ENCODE data around the gene GALC.

GALC gene

GRCh38 chr14:88037325-88037724 is 44.3 kb upstream of the GALC start:
- Histone ChIP-seq H3K27ac (replicated peaks) (no peak overlapping the region), H3K4me3 (replicated peaks; ENCODE audit: insufficient read depth, low read length) (no peak overlapping the region), H3K27me3 (ENCODE audit: insufficient read depth, poor library complexity, severe bottlenecking) (peaks cover 3% of the 10 kb centered on the region)
- TF ChIP-seq REST (IDR thresholded peaks at IDR 0.05; ENCODE audit: insufficient replicate concordance, low read depth) (no peak), SPI1 (IDR thresholded peaks at IDR 0.05; ENCODE audit: borderline replicate concordance, low read depth) (no peak), GABPA (IDR thresholded peaks at IDR 0.05; ENCODE audit: low read depth) (no peak), CTCF (IDR thresholded peaks at IDR 0.05; ENCODE audit: insufficient read depth, low read length) (no peak), POLR2AphosphoS5 (IDR thresholded peaks at IDR 0.05; ENCODE audit: low read depth) (no peak)
- no peak for DNase-seq (ENCODE audit: low read depth in 1 of 2, low spot score in 1 of 2)

GRCh38 chr14:88036422-88036821 is 43.4 kb upstream of the GALC start:
- Histone ChIP-seq H3K27me3 (ENCODE audit: insufficient read depth, poor library complexity, severe bottlenecking) (peaks cover 3% of the 10 kb centered on the region), H3K27ac (replicated peaks) (no peak overlapping the region), H3K4me3 (replicated peaks; ENCODE audit: insufficient read depth, low read length) (no peak overlapping the region)
- TF ChIP-seq GABPA (IDR thresholded peaks at IDR 0.05; ENCODE audit: low read depth) (no peak), POLR2AphosphoS5 (IDR thresholded peaks at IDR 0.05; ENCODE audit: low read depth) (no peak), SPI1 (IDR thresholded peaks at IDR 0.05; ENCODE audit: borderline replicate concordance, low read depth) (no peak), REST (IDR thresholded peaks at IDR 0.05; ENCODE audit: insufficient replicate concordance, low read depth) (no peak), CTCF (IDR thresholded peaks at IDR 0.05; ENCODE audit: insufficient read depth, low read length) (no peak)
- no peak for DNase-seq (ENCODE audit: low read depth in 1 of 2, low spot score in 1 of 2)

- H3K27me3 ChIP-seq (ENCODE audit: insufficient read depth, poor library complexity, severe bottlenecking), result no peaks in the 10 kb centered on the region
- TF ChIP-seq POLR2AphosphoS5 (IDR thresholded peaks at IDR 0.05; ENCODE audit: low read depth) (no peak), CTCF (IDR thresholded peaks at IDR 0.05; ENCODE audit: insufficient read depth, low read length) (no peak), SPI1 (IDR thresholded peaks at IDR 0.05; ENCODE audit: borderline replicate concordance, low read depth) (no peak), GABPA (IDR thresholded peaks at IDR 0.05; ENCODE audit: low read depth) (no peak), REST (IDR thresholded peaks at IDR 0.05; ENCODE audit: insufficient replicate concordance, low read depth) (no peak)
- DNase-seq (ENCODE audit: low read depth in 1 of 2, low spot score in 1 of 2), result no peak
- H3K27ac ChIP-seq (replicated peaks), result no peak overlapping the region
- H3K4me3 ChIP-seq (replicated peaks; ENCODE audit: insufficient read depth, low read length), result no peak overlapping the region
Measured at GRCh38 chr14:88034076-88034475, 41.1 kb upstream of the GALC start.

Measured in HL-60 (cell line).